ENCODE results near the gene CDKN2D.

- no peak for TF ChIP-seq CTCF (IDR thresholded peaks at IDR 0.05; ENCODE audit: low read length)
- TF ChIP-seq EZH2 (IDR thresholded peaks at IDR 0.05; ENCODE audit: borderline replicate concordance, low read length): no peak
These were observed 22.0 kb downstream of the CDKN2D start for GRCh38 chr19:10546817-10547216.
